Natural killer cell (primary cell): ENCODE results near the gene DHX58. TPM values are rescaled to one million over a fixed set of nuclear protein-coding genes. Genes with fewer than 3 reads are reported as not detected.
A peak's percentile ranks its signal among the peaks of the same experiment; 100 is the strongest.

Experiments
- ATAC-seq, 3 donors: fragments of 150-1000 bp in 2 of 3; fragments of 200-7000 bp in 1 of 3; cut with Tn5 transposase; 1 replicate in 1 of 3; 2 replicates in 2 of 3; pipeline ENCODE4 v1.10.0; 2021; ENCODE audit warnings: mild to moderate bottlenecking in 2 of 3, moderate library complexity in 2 of 3
- DNase-seq, 2 donors: peaks; one replicate each; pipeline versions ENCODE4 v3.0.0 to v3.0.0-alpha.2; 2013 to 2021; ENCODE audit warnings: mixed read lengths in 1 of 2
- H3K27ac ChIP-seq: one replicate; pipeline ENCODE4 v1.5.1; 2013; ENCODE audit warnings: mild to moderate bottlenecking, low read length
- H3K27me3 ChIP-seq: one replicate; pipeline ENCODE4 v1.6.1; 2013; ENCODE audit warnings: low read length; ENCODE audit not compliant: control insufficient read depth, insufficient read depth
- H3K36me3 ChIP-seq: one replicate; pipeline ENCODE4 v1.6.1; 2013; ENCODE audit warnings: low read length; ENCODE audit not compliant: control insufficient read depth, insufficient read depth
- H3K4me1 ChIP-seq: one replicate; pipeline ENCODE4 v1.6.1; 2013; ENCODE audit warnings: low read length; ENCODE audit not compliant: control insufficient read depth, insufficient read depth
- H3K4me3 ChIP-seq: one replicate; pipeline ENCODE4 v1.5.1; 2013; ENCODE audit warnings: low read length
- H3K9me3 ChIP-seq: one replicate; pipeline ENCODE4 v1.6.1; 2013; ENCODE audit warnings: low read length; ENCODE audit not compliant: control insufficient read depth, insufficient read depth
- H3K27ac Mint-ChIP-seq, 2 donors: one replicate each; pipeline ENCODE4 v1.8.0; 2022; ENCODE audit warnings: mild to moderate bottlenecking in 2 of 2, mixed read lengths in 2 of 2, moderate library complexity in 1 of 2
- H3K27me3 Mint-ChIP-seq, 2 donors: one replicate each; pipeline ENCODE4 v1.8.0; 2022; ENCODE audit warnings: low read depth in 2 of 2, mixed read lengths in 2 of 2
- H3K36me3 Mint-ChIP-seq: one replicate; pipeline ENCODE4 v1.8.0; 2022; ENCODE audit warnings: mixed read lengths
- H3K4me1 Mint-ChIP-seq, 2 donors: one replicate each; pipeline ENCODE4 v1.8.0; 2022; ENCODE audit warnings: mixed read lengths in 2 of 2
- H3K4me3 Mint-ChIP-seq: one replicate; pipeline ENCODE4 v1.8.0; 2022; ENCODE audit warnings: mild to moderate bottlenecking, moderate library complexity, mixed read lengths
- H3K9me3 Mint-ChIP-seq, 2 donors: one replicate each; pipeline ENCODE4 v1.8.0; 2022; ENCODE audit warnings: mixed read lengths in 2 of 2
- WGBS: methylation state at CpG from one replicate; pipeline ENCODE4 v1.1.7; 2013; ENCODE audit warnings: missing lambda C conversion rate; ENCODE audit not compliant: insufficient coverage; 5-methylcytosine and 5-hydroxymethylcytosine counted together
- intact Hi-C: fragments of 100-400 bp; cut with micrococcal nuclease; formaldehyde crosslinking; loops from one replicate; pipeline ENCODE4 v1.14.2; 2022
- total RNA-seq, 4 donors: library from RNA; stranded (reverse); fragments of 120-200 nt in 1 of 4; gene quantifications; one replicate each; pipeline versions ENCODE4 v1.2.3 to v1.2.4, GENCODE V29; 2013 to 2022
- TF ChIP-seq, protein P1 (sequence below): fragments of 200-600 bp; IDR thresholded peaks from one replicate; pipeline ENCODE4 v1.8.0; 2022; ENCODE audit warnings: antibody characterized with exemption

DHX58 gene
- total RNA-seq, 3 donors from 2014 or later (not counting 1 experiment from before 2014, with no cell fraction given): 22.0 to 29.0 (median 24.5) TPM

DNA sequence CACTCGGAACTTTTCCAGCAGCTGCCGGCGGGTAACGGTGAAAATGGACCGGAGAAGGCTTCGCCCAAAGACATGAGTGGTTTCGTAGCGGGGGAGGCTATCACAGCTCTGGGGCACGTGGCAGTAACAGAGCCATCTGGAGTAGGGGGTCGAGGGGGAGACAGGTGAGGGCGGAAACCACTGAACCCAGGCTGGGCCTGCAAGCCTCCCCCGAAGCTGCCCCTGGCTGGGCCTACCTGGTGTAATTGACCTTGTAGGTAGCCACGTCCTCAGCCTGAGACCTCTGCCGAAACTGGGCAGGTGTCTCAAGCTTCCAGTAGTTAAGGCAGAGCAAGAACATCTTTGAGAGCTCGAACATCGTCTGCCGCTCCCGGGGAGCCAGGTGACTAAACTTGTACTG, 6.8 kb upstream of the DHX58 start:
- H3K27me3 Mint-ChIP-seq: no peaks in the 10 kb centered on the region
- H3K9me3 Mint-ChIP-seq: no peaks in the 10 kb centered on the region
- 93% methylated on average over 18 of the region's 18 CpGs for WGBS
- H3K27ac ChIP-seq: no peak overlapping the region
- no peak for DNase-seq
- no peak overlapping the region for H3K27ac Mint-ChIP-seq
- peaks cover 4% of the 10 kb centered on the region for H3K36me3 ChIP-seq
- TF ChIP-seq, protein P1, sequence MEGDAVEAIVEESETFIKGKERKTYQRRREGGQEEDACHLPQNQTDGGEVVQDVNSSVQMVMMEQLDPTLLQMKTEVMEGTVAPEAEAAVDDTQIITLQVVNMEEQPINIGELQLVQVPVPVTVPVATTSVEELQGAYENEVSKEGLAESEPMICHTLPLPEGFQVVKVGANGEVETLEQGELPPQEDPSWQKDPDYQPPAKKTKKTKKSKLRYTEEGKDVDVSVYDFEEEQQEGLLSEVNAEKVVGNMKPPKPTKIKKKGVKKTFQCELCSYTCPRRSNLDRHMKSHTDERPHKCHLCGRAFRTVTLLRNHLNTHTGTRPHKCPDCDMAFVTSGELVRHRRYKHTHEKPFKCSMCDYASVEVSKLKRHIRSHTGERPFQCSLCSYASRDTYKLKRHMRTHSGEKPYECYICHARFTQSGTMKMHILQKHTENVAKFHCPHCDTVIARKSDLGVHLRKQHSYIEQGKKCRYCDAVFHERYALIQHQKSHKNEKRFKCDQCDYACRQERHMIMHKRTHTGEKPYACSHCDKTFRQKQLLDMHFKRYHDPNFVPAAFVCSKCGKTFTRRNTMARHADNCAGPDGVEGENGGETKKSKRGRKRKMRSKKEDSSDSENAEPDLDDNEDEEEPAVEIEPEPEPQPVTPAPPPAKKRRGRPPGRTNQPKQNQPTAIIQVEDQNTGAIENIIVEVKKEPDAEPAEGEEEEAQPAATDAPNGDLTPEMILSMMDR: no peak
- H3K4me3 Mint-ChIP-seq: peak overlapping the region; percentile 13
- H3K9me3 ChIP-seq: no peaks in the 10 kb centered on the region
- intact Hi-C loops: loop anchor here (5.0 kb wide), 1 partner anchor 382 kb away; no protein-coding TSS in a partner anchor
- no peaks in the 10 kb centered on the region for H3K36me3 Mint-ChIP-seq
- H3K27me3 ChIP-seq: no peaks in the 10 kb centered on the region
- no peak for ATAC-seq
- H3K4me1 Mint-ChIP-seq: peaks cover 5 to 24% of the 10 kb centered on the region in 2 donors
- peaks cover 26% of the 10 kb centered on the region for H3K4me1 ChIP-seq
- no peak overlapping the region for H3K4me3 ChIP-seq

- Mint-ChIP-seq H3K4me3 (peak overlapping the region; percentile 65), H3K36me3 (no peaks in the 10 kb centered on the region), H3K9me3 (no peaks in the 10 kb centered on the region), H3K4me1 (peaks cover 5 to 24% of the 10 kb centered on the region in 2 donors), H3K27me3 (no peaks in the 10 kb centered on the region), H3K27ac (peak overlapping the region in 1 of 2 donors; percentile 22)
- Histone ChIP-seq H3K27ac (no peak overlapping the region), H3K36me3 (peaks cover 3% of the 10 kb centered on the region), H3K9me3 (no peaks in the 10 kb centered on the region), H3K4me3 (no peak overlapping the region), H3K27me3 (no peaks in the 10 kb centered on the region), H3K4me1 (peaks cover 26% of the 10 kb centered on the region)
- DNase-seq (peak in 1 of 2 donors; percentile 65), ATAC-seq (no peak)
- intact Hi-C loops: loop anchor here (5.0 kb wide), 1 partner anchor 381 kb away; no protein-coding TSS in a partner anchor
- WGBS: 86% methylated on average over 2 of the region's 2 CpGs
- TF ChIP-seq, protein P1: no peak
Measured at GRCh38 chr17:42118545-42118944, 6.0 kb upstream of the DHX58 start.

DNA sequence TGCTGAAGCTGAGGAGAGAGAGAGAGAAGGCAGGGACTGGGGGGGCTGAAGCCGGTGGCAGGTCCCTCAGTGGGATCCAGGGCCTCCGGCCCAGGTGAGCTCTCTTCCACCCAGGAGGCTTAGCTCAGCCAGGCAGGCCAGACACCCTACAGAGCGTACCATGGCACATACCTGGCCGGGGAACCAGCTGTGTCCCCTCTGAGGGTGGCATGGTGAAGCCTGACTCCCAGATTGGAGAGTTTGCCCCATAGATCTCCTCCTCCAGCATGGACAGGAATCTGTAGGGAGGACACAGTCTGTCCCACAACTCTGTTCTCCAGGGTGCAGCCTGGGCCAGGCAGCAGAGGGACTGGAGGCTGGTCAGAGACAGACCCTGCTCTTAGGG, 5.6 kb upstream of the DHX58 start:
- H3K36me3 Mint-ChIP-seq: no peaks in the 10 kb centered on the region
- Histone ChIP-seq H3K4me1 (peaks cover 30% of the 10 kb centered on the region), H3K9me3 (no peaks in the 10 kb centered on the region), H3K4me3 (no peak overlapping the region), H3K36me3 (peaks cover 3% of the 10 kb centered on the region), H3K27me3 (no peaks in the 10 kb centered on the region), H3K27ac (no peak overlapping the region)
- intact Hi-C loops: loop anchor here (5.0 kb wide), 1 partner anchor 381 kb away; no protein-coding TSS in a partner anchor
- TF ChIP-seq, protein P1: no peak
- H3K27ac Mint-ChIP-seq: peak overlapping the region in 1 of 2 donors; percentile 22
- no peaks in the 10 kb centered on the region for H3K27me3 Mint-ChIP-seq
- DNase-seq (no peak), ATAC-seq (no peak)
- WGBS: 90% methylated on average over 4 of the region's 4 CpGs
- H3K4me1 Mint-ChIP-seq: peaks cover 5 to 24% of the 10 kb centered on the region in 2 donors
- peak overlapping the region; percentile 65 for H3K4me3 Mint-ChIP-seq
- H3K9me3 Mint-ChIP-seq: no peaks in the 10 kb centered on the region
